Common myeloid progenitor, CD34-positive (primary cell): ENCODE results near the gene TRIO.

Experiments
- CTCF ChIA-PET: fragments of 350-600 bp; sonication (Branson Sonifier 250); formaldehyde crosslinking; loops from one replicate; lab custom pipeline; 2021; ENCODE audit warnings: antibody characterized with exemption; lab: Charles Lee
- POLR2A ChIA-PET: fragments of 350-600 bp; sonication (Branson Sonifier 250); formaldehyde crosslinking; loops from one replicate; lab custom pipeline; 2021; ENCODE audit warnings: antibody characterized with exemption; lab: Charles Lee
- DNase-seq, 3 donors: peaks; one replicate each; pipeline versions ENCODE4 v3.0.0 to v3.0.0-alpha.2; 2013
- H3K27ac ChIP-seq, 2 experiments: 1 replicate in 1 of 2; 2 replicates in 1 of 2; pipeline ENCODE4 v1.7.0; 2013; ENCODE audit warnings: inconsistent platforms in 2 of 2, low read length in 2 of 2, mild to moderate bottlenecking in 2 of 2, low read depth in 1 of 2, moderate library complexity in 1 of 2; ENCODE audit not compliant: severe bottlenecking in 2 of 2, insufficient read depth in 1 of 2, poor library complexity in 1 of 2
- H3K27me3 ChIP-seq, 5 experiments: replicated peaks in 2 of 5; 1 replicate in 3 of 5; 2 replicates in 2 of 5; pipeline versions ENCODE4 v1.6.1 to v1.7.0; 2013; ENCODE audit warnings: low read length in 4 of 5, mild to moderate bottlenecking in 2 of 5, moderate library complexity in 2 of 5, inconsistent platforms in 1 of 5; ENCODE audit not compliant: insufficient read depth in 5 of 5, control insufficient read depth in 4 of 5
- H3K36me3 ChIP-seq, 4 experiments: 1 replicate in 2 of 4; 2 replicates in 2 of 4; pipeline versions ENCODE4 v1.6.1 to v1.7.0; 2013; ENCODE audit warnings: low read length in 3 of 4, control low read depth in 1 of 4, mild to moderate bottlenecking in 1 of 4; ENCODE audit not compliant: control insufficient read depth in 4 of 4, insufficient read depth in 4 of 4
- H3K4me1 ChIP-seq, 4 experiments: 1 replicate in 3 of 4; 2 replicates in 1 of 4; pipeline versions ENCODE4 v1.6.1 to v1.7.1; 2013; ENCODE audit warnings: low read length in 3 of 4, mild to moderate bottlenecking in 3 of 4, control low read depth in 1 of 4, inconsistent platforms in 1 of 4, moderate library complexity in 1 of 4; ENCODE audit not compliant: control insufficient read depth in 4 of 4, insufficient read depth in 4 of 4; ENCODE audit errors: control extremely low read depth in 1 of 4
- H3K4me3 ChIP-seq, 7 experiments: 1 replicate in 4 of 7; 2 replicates in 3 of 7; pipeline versions ENCODE4 v1.5.1 to v1.7.0; 2013; ENCODE audit warnings: mild to moderate bottlenecking in 7 of 7, low read length in 6 of 7, moderate library complexity in 6 of 7, inconsistent platforms in 2 of 7, low read depth in 2 of 7, control low read depth in 1 of 7; ENCODE audit not compliant: insufficient read depth in 4 of 7, control insufficient read depth in 1 of 7; ENCODE audit errors: extremely low read depth in 1 of 7
- H3K9me3 ChIP-seq, 5 experiments: 1 replicate in 4 of 5; 2 replicates in 1 of 5; pipeline versions ENCODE4 v1.6.1 to v1.7.1; 2013; ENCODE audit warnings: low read length in 4 of 5, mild to moderate bottlenecking in 2 of 5, inconsistent platforms in 1 of 5, low read depth in 1 of 5, moderate library complexity in 1 of 5; ENCODE audit not compliant: control insufficient read depth in 4 of 5, insufficient read depth in 2 of 5; ENCODE audit errors: control extremely low read depth in 1 of 5
- WGBS: methylation state at CpG from one replicate; pipeline ENCODE4 v1.1.5; 2013; ENCODE audit not compliant: insufficient coverage; 5-methylcytosine and 5-hydroxymethylcytosine counted together

Gene TRIO

GRCh38 chr5:14226149-14226548 is 83.0 kb downstream of the TRIO start:
- whole genome bisulfite sequencing, result 100% methylated on average over 3 of the region's 4 CpGs
- CTCF ChIA-PET, result interaction anchor here (1.0 to 1.6 kb wide), 5 partner anchors 9 to 72 kb away, joined by 3 to 5 read pairs (median 4); no protein-coding TSS in a partner anchor

GRCh38 chr5:14226554-14226953 is 83.4 kb downstream of the TRIO start:
- POLR2A ChIA-PET, result no interaction called here
- DNase-seq, result no peak
- Histone ChIP-seq H3K27me3 (no peaks in the 10 kb centered on the region), H3K4me1 (peaks cover 0 to 8% (median 4%) of the 10 kb centered on the region in 4 experiments), H3K4me3 (no peak overlapping the region), H3K9me3 (no peaks in the 10 kb centered on the region), H3K36me3 (peaks cover 0 to 3% (median 0%) of the 10 kb centered on the region in 4 experiments), H3K27ac (no peak overlapping the region)
- 98% methylated on average over 6 of the region's 6 CpGs for WGBS
- CTCF ChIA-PET, result interaction anchor here (0.8 to 1.6 kb wide), 6 partner anchors 10 to 72 kb away, joined by 3 to 5 read pairs (median 4); no protein-coding TSS in a partner anchor

More at GRCh38 chr5:14226149-14226548, 83.0 kb downstream of the TRIO start:
- Histone ChIP-seq H3K4me1 (peaks cover 0 to 8% (median 4%) of the 10 kb centered on the region in 4 experiments), H3K27me3 (no peaks in the 10 kb centered on the region), H3K36me3 (peaks cover 0 to 3% (median 0%) of the 10 kb centered on the region in 4 experiments), H3K9me3 (no peaks in the 10 kb centered on the region), H3K27ac (no peak overlapping the region), H3K4me3 (no peak overlapping the region)
- POLR2A ChIA-PET, result no interaction called here
- no peak for DNase-seq

- Histone ChIP-seq H3K9me3 (no peaks in the 10 kb centered on the region), H3K4me1 (peaks cover 0 to 8% (median 4%) of the 10 kb centered on the region in 4 experiments), H3K27ac (no peak overlapping the region), H3K4me3 (no peak overlapping the region), H3K27me3 (no peaks in the 10 kb centered on the region), H3K36me3 (peaks cover 0 to 3% (median 0%) of the 10 kb centered on the region in 4 experiments)
- no peak for DNase-seq
- CTCF ChIA-PET, result interaction anchor here (0.8 to 1.6 kb wide), 6 partner anchors 10 to 73 kb away, joined by 3 to 5 read pairs (median 4); no protein-coding TSS in a partner anchor
- WGBS, result 97% methylated on average over 8 of the region's 8 CpGs
- POLR2A ChIA-PET, result no interaction called here
Measured at GRCh38 chr5:14226992-14227391, 83.8 kb downstream of the TRIO start.

GRCh38 chr5:14227513-14227912 is 84.4 kb downstream of the TRIO start:
- Histone ChIP-seq H3K36me3 (peaks cover 0 to 3% (median 0%) of the 10 kb centered on the region in 4 experiments), H3K27me3 (no peaks in the 10 kb centered on the region), H3K9me3 (no peaks in the 10 kb centered on the region), H3K27ac (no peak overlapping the region), H3K4me1 (peaks cover 0 to 8% (median 4%) of the 10 kb centered on the region in 4 experiments), H3K4me3 (no peak overlapping the region)
- POLR2A ChIA-PET, result no interaction called here
- 67% methylated on average over 1 of the region's 3 CpGs for WGBS
- no peak for DNase-seq
- CTCF ChIA-PET, result interaction anchor here (0.6 to 2.0 kb wide), 4 partner anchors 10 to 86 kb away, joined by 3 to 6 read pairs (median 3); no protein-coding TSS in a partner anchor

- DNase-seq, result no peak
- 96% methylated on average over 6 of the region's 6 CpGs for WGBS
- ChIA-PET POLR2A (no interaction called here), CTCF (interaction anchor here (0.6 to 2.0 kb wide), 6 partner anchors 8 to 86 kb away, joined by 3 to 6 read pairs (median 3); no protein-coding TSS in a partner anchor)
- H3K4me1 ChIP-seq, result peaks cover 0 to 3% (median 3%) of the 10 kb centered on the region in 4 experiments
- H3K4me3 ChIP-seq, result no peak overlapping the region
- H3K27ac ChIP-seq, result no peak overlapping the region
- no peaks in the 10 kb centered on the region for H3K27me3 ChIP-seq
- H3K9me3 ChIP-seq, result no peaks in the 10 kb centered on the region
- peaks cover 0 to 2% (median 0%) of the 10 kb centered on the region in 4 experiments for H3K36me3 ChIP-seq
Measured at GRCh38 chr5:14228219-14228618, 85.1 kb downstream of the TRIO start.

- 100% methylated on average over 1 of the region's 1 CpG for WGBS
- ChIA-PET POLR2A (no interaction called here), CTCF (interaction anchor here (1.2 to 2.0 kb wide), 3 partner anchors 9 to 44 kb away, joined by 3 to 6 read pairs (median 3); no protein-coding TSS in a partner anchor)
- no peaks in the 10 kb centered on the region for H3K27me3 ChIP-seq
- no peak for DNase-seq
- H3K36me3 ChIP-seq, result no peaks in the 10 kb centered on the region
- H3K4me3 ChIP-seq, result no peak overlapping the region
- H3K27ac ChIP-seq, result no peak overlapping the region
- H3K9me3 ChIP-seq, result no peaks in the 10 kb centered on the region
- H3K4me1 ChIP-seq, result no peaks in the 10 kb centered on the region
Measured at GRCh38 chr5:14229181-14229580, 86.0 kb downstream of the TRIO start.

GRCh38 chr5:14229734-14230133 is 86.6 kb downstream of the TRIO start:
- H3K27ac ChIP-seq, result no peak overlapping the region
- H3K27me3 ChIP-seq, result no peaks in the 10 kb centered on the region
- CTCF ChIA-PET, result interaction anchor here (1.2 to 2.0 kb wide), 2 partner anchors 12 to 45 kb away, joined by 3 to 6 read pairs; no protein-coding TSS in a partner anchor
- DNase-seq, result no peak
- WGBS, result 83% methylated on average over 5 of the region's 7 CpGs
- H3K9me3 ChIP-seq, result no peaks in the 10 kb centered on the region
- no peak overlapping the region for H3K4me3 ChIP-seq
- H3K4me1 ChIP-seq, result no peaks in the 10 kb centered on the region
- POLR2A ChIA-PET, result no interaction called here
- no peaks in the 10 kb centered on the region for H3K36me3 ChIP-seq
